ENCODE measurements around the gene NRARP.

The NRARP gene

DNA sequence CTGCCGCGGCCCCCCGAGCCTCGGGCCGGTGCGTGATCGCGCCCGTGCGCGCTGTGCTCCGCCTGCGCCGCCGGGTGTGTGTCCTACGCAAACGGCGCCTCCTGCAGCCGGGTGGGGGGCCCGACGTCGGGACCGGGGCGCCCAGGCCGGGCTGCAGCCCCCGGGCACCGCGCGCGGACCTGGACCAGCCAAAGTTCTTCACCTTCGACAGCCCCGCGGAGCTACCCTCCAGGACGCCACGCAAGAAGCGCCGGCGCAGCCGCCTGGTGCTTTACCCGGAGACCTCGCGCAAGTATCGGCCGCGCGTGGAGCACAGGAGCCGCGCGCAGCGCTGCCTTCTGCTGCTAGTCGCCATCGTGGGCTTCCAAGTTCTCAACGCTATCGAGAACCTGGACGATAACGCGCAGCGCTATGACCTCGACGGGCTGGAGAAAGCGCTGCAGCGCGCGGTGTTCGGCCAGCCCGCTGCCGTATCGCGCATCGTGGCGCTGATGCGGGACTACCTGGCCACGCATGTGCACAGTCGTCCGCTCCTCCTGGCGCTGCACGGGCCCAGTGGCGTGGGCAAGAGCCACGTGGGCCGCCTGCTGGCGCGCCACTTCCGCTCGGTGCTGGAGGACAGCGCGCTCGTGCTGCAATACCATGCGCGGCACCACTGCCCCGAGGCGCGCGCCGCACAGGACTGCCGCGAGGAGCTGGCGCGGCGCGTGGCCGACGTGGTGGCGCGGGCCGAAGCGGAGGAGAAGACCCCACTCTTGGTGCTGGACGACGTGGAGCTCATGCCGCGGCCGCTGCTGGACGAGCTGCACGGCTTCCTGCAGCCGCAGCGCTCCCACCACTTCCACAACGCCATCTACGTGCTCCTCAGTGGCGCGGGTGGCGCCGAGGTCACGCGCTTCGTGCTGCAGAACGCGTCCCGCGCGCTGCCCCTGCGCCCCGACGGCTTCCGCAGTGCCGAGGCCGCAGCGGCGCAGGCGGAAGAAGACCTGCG, 23.1 kb downstream of the NRARP start:
- H3K4me3 ChIP-seq (ENCODE audit: low read depth, low read length) = peak overlapping the region; percentile 20

- H3K4me3 ChIP-seq (ENCODE audit: low read depth, low read length) = peak overlapping the region; percentile 28
Observed at GRCh38 chr9:137278061-137278701, 23.9 kb downstream of the NRARP start.

DNA sequence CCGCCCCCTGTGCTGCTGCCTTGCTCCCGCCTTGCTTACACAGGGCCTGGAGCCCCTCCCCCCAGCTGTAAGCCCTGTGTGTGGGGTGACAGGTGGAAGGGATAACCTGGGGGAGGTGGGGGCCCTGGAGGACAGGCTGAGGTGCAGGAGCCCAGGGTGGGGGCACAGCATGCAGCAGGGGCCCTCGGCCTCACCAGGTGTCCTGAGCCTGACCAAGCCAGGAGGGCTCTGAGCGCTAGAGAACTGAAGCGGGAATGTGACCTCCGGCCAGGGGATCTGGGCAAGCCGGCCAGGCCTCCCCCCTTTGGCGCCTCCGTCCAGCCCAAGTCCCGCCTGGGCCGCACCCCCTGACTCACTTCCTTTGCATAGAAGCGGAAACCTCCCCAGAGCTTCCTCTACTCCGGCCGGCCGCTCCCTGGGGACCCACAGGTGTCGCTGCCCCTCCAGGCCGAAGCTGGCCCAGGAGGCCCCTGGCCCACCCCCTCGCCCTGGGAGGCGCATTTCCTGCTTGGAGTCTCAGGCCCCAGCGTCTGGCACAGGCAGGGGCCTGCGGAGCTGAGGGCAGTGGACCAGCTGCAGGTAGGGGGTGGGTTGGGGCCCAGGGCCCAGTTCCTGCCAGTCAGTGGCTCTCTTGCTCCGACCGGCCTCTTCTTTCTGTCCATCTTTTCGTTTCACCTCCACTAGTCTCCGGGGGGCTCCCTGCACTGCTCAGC, 24.6 kb downstream of the NRARP start, which contains the start of gene TOR4A:
TSS of gene TOR4A (plus strand) at position 398 of the 713 bp plus-strand sequence. CDS start 964 bp downstream, outside the sequence.
- peak within 1 kb of the TSS; percentile 28 for H3K4me3 ChIP-seq (ENCODE audit: low read depth, low read length)

GRCh38 chr9:137276473-137277328, 25.4 kb downstream of the NRARP start:
- H3K4me3 ChIP-seq (ENCODE audit: low read depth, low read length) = no peak overlapping the region

DNA sequence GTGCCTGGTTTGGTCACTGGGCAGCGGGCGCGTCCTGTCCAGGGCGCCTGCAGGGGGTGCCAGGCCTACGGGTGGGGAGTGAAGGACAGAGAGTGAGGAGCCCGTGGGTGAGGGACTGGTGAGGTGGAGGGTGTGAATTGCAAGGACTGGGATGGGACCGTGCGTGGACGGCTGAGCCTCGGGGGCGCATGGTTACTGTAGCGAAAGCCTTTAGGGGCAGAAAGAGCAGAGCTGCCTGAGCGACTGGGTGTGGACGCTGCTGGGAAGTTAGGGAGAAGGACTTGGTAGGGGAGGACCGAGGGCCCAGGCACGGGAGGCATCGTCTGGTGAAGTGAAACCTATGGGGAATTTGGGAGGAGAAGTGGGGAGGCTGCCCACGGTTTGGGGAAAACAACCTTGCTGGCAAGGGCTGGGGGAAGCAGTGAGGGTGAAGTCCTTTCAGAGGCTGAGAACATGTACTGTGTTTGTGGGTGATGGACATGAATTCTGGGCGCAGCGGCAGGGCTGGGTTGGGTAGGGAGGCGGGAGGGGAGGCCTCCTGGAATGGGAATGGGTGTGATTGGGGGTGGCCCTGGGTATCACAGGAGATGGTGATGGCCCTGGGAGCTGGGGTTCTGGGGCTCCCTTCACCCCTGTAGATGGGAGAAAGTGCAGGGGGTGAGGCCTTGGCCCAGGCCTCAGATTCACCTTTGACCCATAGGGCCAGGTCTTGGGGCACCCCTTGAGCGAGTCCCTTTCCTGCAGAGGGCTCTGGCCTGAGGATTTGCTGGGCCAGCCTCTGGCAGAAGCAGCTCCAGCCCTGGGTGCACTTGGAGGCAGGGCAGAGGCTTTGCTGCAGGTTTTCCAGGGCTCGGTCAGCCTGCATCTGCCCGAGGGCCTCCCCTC, 26.2 kb downstream of the NRARP start:
- H3K4me3 ChIP-seq (ENCODE audit: low read depth, low read length) = no peak overlapping the region

DNA sequence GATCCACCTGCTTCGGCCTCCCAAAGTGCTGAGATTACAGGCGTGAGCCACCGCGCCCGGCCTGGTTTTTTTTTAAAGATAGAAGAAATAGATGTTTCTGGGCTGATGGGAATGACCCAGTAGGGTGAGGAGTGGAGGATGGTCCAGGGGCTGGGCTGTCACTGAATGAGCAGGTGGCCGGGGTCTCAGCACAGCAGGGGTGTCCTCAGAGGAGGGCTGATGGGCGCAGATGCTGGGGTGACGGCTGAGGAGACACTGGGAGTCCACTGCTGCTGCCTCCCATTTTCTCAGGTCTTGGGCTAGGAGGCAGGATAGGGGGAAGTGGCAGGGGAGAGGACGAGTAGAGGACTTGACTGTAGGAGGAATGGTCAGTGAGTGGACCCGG, 26.9 kb downstream of the NRARP start:
- no peak overlapping the region for H3K4me3 ChIP-seq (ENCODE audit: low read depth, low read length)

GRCh38 chr9:137273611-137274320, 28.3 kb downstream of the NRARP start:
- no peak overlapping the region for H3K4me3 ChIP-seq (ENCODE audit: low read depth, low read length)

DNA sequence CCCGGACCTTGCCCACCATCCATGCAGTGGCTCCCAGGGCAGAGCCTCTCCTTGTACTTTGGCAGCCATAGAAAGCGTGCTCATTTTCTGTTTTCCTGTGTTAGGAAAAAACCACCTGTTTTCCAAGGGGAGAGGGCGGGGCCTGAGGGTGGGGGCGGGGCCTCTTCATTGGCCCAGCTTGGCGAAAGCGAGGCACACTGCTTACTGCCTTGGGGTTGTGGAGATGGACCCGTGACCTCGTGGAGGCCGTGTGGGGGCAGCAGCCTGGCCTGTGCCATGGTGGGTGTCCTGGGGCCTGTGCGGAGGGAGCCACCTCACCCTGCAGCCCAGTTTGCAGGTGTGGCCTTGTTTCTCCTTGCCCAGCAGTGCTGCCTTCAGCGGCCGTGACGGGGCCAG, 29.0 kb downstream of the NRARP start:
- no peak overlapping the region for H3K4me3 ChIP-seq (ENCODE audit: low read depth, low read length)

GRCh38 chr9:137272241-137273094, 29.6 kb downstream of the NRARP start:
- H3K4me3 ChIP-seq (ENCODE audit: low read depth, low read length) = no peak overlapping the region

GRCh38 chr9:137271696-137272076, 30.4 kb downstream of the NRARP start:
- H3K4me3 ChIP-seq (ENCODE audit: low read depth, low read length) = no peak overlapping the region

DNA sequence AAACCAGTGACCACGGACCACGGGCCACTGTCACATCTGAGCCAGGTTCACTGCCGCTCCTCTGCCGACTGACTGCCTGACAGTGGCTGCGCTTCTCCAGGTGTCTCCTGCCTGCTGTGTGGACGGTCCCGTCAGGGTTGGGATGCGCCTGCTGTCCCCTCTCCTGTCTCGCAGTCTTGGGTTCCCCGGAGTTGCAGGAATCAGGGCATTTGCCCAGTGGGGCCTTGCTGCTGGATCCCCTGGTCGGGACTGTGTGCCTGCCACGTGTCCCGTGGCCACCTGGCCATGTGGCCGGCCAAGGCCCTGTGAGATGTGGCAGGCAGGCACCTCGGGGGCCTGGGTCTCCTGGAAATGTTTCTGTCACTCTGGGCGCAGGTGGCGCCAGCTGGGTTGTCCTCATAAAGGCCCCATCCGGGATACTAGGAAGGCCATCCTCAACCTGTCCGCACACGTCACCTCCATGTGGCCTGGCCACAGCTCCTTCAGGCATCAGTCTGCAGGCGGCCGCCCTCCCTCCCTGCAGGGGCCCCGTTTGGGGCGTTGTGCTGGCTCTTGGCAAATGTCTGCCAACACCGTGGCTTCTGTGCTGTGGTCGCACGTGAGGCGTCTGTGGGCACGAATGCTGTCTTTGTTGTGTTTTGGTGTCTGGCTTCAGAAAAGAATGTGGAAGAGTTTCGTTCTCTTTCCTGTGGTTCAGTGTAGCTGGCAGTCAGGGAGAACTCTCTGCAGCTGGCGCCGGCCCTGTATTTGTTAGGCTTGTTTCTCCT, 31.0 kb downstream of the NRARP start:
- H3K4me3 ChIP-seq (ENCODE audit: low read depth, low read length) = no peak overlapping the region

- no peak overlapping the region for H3K4me3 ChIP-seq (ENCODE audit: low read depth, low read length)
Observed at GRCh38 chr9:137269231-137269772, 32.8 kb downstream of the NRARP start.

DNA sequence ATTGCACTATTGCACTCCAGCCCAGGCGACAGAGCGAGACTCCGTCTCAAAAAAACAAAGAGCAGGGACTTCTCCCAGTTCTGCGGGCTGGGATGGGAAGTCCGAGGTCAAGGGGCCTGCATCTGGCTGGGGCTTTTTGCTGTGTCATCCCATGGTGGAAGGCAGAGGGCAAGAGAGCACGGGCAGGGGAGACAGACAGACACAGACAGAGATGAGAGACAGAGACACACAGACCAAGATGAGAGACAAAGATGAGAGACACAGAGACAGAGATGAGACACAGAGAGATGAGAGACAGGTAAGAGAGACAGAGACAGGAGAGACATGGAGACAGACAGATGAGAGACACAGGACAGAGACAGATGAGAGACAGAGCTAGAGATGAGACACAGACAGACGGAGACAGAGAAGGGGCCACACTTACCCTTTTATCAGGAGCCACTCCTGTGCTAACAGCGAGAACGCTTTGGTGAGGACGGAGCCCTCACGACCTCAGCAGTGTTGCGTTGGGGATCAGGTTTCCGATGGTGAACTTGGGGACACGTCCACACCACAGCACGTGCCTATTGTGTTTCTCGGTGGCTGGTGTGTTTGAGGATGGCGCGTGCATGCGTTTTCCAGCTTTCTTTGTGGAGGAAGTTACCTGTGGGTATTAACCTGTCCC, 33.4 kb downstream of the NRARP start:
- H3K4me3 ChIP-seq (ENCODE audit: low read depth, low read length) = no peak overlapping the region

GRCh38 chr9:137267933-137268355, 34.1 kb downstream of the NRARP start:
- no peak overlapping the region for H3K4me3 ChIP-seq (ENCODE audit: low read depth, low read length)

DNA sequence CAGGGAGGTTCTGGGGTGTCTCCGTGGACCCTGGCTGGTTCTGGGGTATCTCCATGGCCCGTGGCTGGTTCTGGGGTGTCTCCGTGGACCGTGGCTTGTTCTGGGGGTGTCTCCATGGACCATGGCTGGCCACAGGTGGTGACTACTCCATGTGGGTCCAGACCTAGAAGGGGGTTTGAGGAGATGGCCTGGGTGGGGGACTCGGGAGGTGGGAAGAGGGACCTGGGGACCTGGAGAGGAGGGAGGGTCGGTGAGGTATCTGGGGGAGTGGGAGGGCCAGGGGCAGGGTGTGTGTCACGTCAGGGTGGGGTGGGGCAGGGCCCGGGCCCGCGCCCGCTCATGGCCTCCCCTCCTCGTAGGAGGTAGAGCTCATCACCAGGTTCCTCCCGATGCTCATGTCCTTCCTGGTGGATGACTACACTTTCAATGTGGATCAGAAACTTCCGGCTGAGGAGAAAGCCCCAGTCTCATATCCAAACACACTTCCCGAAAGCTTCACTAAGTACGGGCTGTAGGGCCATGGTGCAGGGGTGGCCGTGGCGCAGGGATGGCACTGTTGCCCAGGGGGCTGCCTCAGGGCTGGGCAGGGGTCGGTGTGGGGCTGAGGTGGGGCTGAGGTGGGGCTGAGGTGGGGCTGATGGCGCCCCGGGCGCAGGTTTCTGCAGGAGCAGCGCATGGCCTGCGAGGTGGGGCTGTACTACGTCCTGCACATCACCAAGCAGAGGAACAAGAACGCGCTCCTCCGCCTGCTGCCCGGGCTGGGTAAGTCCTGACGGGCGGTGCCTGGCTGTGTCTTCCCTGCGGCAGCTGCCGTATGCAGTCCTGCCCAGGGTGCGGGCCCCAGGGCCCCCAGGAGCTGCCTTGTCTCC, 35.3 kb downstream of the NRARP start:
- no peak overlapping the region for H3K4me3 ChIP-seq (ENCODE audit: low read depth, low read length)
